SK-N-DZ (cell line): ENCODE data around the gene YEATS2.

Experiments
- DNase-seq: peaks from one replicate; pipeline ENCODE4 v3.0.0-alpha.2; 2015; ENCODE audit warnings: low spot score

Gene YEATS2

DNA sequence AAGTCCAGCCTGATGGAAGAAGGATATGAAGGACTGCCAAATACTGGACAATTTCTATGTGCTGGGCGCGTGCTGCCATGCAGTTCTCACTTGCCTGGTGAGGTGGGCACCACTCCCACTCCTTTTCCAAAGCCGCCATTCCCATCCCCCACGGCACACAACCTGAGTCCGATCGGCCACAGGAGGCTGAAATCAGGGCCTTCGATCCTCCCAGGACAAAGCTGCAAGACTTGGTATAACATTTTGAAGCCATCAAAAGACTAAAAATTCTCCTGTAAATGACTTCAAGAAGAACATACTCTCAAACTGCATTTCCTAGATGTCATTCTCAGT lies 130.9 kb downstream of the YEATS2 start:
- DNase-seq, result no peak

DNA sequence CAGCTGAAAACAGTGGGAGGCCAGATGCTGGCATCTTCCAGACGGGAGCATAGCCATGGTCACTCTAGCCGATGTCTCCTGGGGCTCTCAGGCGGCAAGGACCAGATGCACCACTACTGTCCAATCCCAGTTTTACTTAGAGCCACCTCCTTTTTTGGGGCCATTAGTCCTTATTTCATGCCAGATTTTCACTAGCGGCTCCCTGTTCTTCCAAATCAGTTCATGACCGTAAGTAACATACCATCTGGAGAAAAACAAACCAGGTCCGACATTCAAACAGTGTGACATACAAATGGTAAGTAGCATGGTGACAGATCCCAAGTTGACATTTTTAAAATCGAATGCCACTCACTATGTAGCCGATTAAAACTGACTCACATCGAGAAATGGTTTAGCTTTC lies 131.9 kb downstream of the YEATS2 start:
- DNase-seq, result no peak

DNA sequence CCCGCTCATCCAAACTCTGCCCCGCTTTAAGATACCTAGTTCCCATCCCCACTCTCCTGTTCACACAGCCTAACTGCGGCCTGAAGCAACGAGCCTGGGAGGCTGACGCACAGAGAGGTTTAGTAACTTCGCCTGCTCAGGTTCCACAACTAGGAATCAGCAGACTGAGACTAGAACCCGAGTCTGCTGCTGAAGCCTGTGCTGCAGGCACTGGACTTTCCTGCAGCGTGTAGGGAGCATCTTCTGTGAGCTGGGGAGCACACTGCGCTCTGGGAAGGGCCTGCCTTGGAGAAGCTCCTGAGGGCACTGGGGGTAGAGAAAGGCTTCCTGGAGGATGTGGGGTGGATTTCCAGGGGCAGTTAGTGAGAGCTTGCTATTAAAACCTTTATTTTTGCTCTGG lies 132.6 kb downstream of the YEATS2 start:
- no peak for DNase-seq

DNA sequence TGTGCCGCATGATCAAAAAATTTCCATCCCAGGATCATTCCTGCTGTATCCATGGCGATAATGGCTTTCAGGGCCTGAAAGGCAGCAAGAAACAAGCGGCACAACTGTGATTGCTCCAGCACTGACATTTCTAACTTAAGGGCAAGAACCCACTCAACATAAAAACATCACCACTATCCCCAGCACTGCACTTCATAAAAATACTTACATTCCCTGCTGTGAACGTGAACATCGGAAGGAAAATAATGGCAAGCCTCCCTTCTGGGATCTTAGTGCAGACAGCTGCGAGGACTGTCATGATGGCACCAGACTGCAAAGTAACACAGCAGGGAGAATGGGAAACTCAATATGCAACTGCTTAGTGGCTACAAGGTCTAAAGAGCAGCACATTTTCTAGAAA lies 135.9 kb downstream of the YEATS2 start:
- DNase-seq, result no peak

DNA sequence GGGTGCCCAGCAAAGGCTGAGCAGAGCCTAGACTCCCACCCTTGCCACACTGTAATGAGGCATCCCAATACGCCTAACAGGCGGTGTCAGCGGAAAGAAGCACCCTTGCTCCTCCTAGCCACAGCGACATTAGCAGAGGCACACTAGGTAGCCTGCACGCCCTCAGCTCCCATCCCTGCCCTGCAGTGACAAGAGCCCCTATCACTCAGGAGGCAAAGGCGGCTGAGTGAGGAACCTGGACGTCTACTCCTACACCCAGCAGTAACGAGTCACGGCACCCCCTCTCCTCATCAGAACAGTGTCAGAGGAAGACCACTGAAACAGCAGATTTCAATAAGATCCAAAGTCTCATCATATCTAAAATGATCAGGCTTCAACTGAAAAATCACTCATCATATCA lies 139.8 kb downstream of the YEATS2 start:
- no peak for DNase-seq

DNA sequence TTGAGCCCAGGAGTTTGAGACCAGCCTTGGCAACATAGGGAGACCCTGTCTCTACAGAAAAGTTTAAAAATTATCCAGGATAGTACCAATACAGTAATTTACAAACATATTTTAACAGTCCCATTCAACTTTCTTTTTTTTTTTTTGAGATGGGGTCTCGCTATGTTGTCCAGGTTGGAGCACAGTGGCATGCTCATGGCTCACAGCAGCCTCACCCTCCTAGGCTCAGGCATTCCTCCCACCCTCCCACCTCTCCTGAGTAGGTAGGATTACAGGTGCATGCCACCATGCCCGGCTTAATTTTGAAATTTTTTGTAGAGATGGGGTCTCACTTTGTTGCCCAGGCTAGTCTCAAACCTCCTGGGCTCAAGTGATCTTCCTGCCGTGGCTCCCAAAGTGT lies 140.3 kb downstream of the YEATS2 start:
- DNase-seq, result no peak

DNA sequence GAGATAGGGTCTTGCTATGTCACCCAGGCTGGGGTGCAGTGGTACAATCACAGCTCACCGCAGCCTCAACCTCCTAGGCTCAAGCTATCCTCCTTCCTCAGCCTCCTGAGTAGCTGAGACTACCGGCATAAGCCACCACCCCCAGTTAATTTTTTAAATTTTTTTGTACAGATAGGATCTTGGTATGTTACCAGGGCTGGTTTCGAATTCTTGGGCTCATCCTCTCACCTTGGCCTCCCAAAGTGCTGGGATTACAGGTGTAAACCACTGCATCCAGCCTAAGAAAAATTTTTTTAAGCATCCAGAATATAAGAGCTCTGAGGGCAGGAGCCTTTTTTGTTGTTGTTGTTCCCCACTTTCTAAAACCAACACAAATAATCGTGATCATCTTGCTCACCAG lies 142.2 kb downstream of the YEATS2 start:
- no peak for DNase-seq

DNA sequence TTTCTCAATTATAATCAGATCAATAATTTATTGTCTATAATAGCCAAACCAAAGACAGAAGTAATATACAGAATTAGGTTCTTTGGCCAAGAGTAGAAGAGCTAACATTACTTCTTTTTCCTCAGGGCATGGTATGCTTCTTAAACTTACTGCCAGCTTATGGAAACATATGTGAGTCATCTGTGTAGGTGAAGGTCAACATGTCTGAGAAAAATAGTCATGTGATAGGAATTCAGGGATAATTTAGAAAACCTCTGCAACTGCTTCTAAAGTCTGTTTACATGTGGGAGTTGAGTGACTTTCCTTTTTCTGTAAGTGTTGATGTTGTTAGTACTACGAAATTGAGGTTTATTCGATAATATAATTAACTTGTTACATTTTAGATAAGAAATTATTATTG lies 147.0 kb downstream of the YEATS2 start:
- DNase-seq, result no peak

DNA sequence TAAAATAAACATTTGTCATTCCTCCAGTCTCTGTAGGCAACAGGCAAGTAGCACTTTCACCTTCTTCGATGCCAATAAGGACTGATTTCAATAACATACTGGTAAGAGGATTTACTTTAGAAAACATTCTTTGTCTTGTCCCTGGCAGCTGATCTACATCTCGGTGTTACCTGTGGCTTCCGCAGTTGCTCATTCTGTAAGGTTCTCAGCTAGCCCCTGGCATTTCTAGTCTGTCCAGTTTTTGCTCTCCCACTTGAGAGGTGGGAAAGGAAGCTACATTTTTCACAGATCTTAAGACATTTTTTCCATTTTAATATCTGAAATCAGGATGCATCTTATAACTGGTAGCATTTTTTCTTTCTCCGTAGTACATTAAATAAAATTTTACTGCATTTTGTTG lies 147.5 kb downstream of the YEATS2 start:
- DNase-seq, result no peak

DNA sequence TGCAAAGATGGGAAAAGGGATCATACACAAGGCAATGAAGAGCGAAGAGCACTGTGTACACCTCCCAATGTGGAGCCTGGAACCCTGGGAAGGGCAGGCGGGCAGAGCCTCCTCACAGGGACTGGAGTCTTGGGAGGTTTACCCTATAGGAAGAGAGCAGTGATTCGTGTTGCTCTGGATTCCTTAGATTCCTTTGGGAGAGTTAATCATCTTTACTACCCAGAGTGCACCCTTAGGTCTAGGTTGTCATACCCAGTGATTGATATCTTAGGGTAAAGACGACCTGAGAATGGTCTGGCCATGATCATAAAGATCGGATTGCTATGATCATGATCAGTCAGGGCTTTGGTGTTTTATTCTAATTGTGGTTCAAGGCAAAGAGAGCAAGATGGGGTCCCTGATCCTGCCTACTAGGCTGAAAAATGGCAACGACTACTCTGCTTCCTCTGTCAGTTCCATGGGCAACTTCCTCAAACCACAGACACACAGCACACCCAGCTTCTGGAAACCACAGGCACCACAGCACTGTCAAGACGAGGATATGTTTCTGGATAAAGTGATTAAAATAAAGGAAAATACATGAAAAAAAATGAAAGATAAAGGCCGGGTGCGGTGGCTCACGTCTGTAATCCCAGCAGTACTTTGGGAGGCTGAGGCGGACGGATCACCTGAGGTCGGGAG lies 148.2 kb downstream of the YEATS2 start:
- DNase-seq, result no peak

DNA sequence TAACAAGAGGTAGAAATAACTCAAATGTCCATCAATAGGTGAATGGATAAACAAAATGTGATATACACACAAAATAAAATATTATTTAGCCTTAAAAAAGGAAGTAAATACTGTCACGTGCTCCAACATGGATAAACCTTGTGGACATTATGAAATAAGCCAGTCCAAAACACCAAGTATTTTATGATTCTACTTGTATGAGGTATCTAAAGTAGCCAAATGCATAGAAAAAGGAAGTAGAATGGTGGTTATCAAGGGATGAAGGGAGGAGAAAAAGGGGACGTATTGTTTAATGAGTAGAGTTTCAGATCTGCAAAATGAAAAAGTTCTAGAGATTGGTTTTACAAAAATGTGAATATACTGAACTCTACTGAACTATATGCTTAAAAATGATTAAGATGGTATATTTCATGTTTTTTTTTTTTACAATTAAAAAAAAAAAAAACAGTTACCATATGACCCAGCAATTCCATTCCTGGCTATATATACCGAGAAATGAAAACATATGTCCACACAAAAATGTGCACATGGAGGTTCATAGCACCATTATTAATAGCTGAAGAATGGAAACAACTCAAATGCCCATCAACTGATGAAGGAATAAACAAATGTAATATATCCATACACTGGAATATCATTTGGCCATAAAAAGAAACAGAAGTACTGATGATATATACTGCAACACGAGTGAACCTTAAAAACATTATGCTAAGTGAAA lies 156.9 kb downstream of the YEATS2 start:
- no peak for DNase-seq

DNA sequence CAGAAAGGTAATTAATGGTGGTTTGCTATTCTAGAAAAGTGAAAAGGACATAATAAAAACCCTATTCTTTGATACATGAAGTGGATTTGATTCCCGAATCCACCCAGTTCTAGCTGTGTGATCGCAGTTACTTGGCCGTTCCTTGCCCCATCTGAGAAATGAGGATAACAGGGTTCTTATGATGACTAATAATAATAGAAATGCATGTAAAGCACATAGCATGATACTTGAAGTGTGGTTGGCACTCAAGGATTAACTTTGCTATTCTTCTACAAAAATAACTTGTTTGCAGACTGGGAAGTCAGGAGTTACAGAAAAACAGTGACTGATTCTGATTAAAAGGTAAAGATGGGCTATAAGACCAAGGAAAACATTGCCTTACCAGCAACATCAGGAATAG lies 160.3 kb downstream of the YEATS2 start:
- DNase-seq, result no peak
